HCT116 (cell line): ENCODE measurements around the gene LMBRD1. TPM values are rescaled to one million over a fixed set of nuclear protein-coding genes. Genes with fewer than 3 reads are reported as not detected.

Source experiments
- ATAC-seq: fragments of 200-7000 bp; cut with Tn5 transposase; 2 replicates; pipeline ENCODE4 v1.9.1; 2020; ENCODE audit warnings: mild to moderate bottlenecking, moderate library complexity
- BruUV-seq: library from RNA; stranded (reverse); fragments of 400-500 nt; replicated peaks from 2 replicates; lab custom pipeline; 2021; lab: Mats Ljungman, UMichigan
- CTCF ChIA-PET: fragments of 300-600 bp; sonication (Branson Sonifier 250); formaldehyde crosslinking; loops from one replicate; lab custom pipeline; 2021; ENCODE audit warnings: antibody characterized with exemption; lab: Charles Lee
- POLR2A ChIA-PET: fragments of 300-600, 350-600 bp; sonication (Branson Sonifier 250); formaldehyde crosslinking; loops from one replicate; lab custom pipeline; 2021; ENCODE audit warnings: antibody characterized with exemption; lab: Charles Lee
- RAD21 ChIA-PET, 2 experiments: fragments of 300-600 bp; sonication (Branson Sonifier 250); formaldehyde crosslinking; loops; one replicate each; lab custom pipeline; 2023; ENCODE audit warnings: low total read pairs in 2 of 2; ENCODE audit not compliant: uncharacterized antibody in 2 of 2, unreplicated experiment in 2 of 2, low non-redundant PET in 1 of 2; lab: Charles Lee
- DNase-seq: peaks from one replicate; pipeline ENCODE4 v3.0.0-alpha.2; 2010; ENCODE audit warnings: low read depth, low spot score
- H2AFZ ChIP-seq: fragments of 200-600 bp; shearing (Covaris generic), sonication (generic); 2 replicates; pipeline ENCODE4 v1.6.1; 2017; ENCODE audit warnings: low read depth, mixed run types, mixed read lengths, antibody characterized with exemption, low read length; ENCODE audit not compliant: poor library complexity, severe bottlenecking
- H3K27ac ChIP-seq: 2 replicates; pipeline ENCODE4 v1.5.1; 2012; ENCODE audit warnings: low read depth, low read length
- H3K27me3 ChIP-seq: fragments of 200-600 bp; sonication (generic); 2 replicates; pipeline ENCODE4 v1.6.1; 2016; ENCODE audit warnings: mixed run types, low read length, mixed read lengths; ENCODE audit not compliant: insufficient read depth
- H3K36me3 ChIP-seq, 2 experiments: fragments of 200-500 bp in 1 of 2; fragments of 200-600 bp in 1 of 2; sonication (Bioruptor generic) in 1 of 2; sonication (generic) in 1 of 2; 2 replicates each; pipeline versions ENCODE4 v1.5.1 to v1.6.1; 2014 to 2016; ENCODE audit warnings: low read length in 2 of 2, inconsistent platforms in 1 of 2, mixed read lengths in 1 of 2, mixed run types in 1 of 2; ENCODE audit not compliant: insufficient read depth in 2 of 2, control insufficient read depth in 1 of 2
- H3K4me1 ChIP-seq, 2 experiments: fragments of 200-600 bp in 1 of 2; sonication (generic) in 1 of 2; 2 replicates each; pipeline versions ENCODE4 v1.5.1 to v1.6.1; 2012 to 2017; ENCODE audit warnings: low read length in 2 of 2, inconsistent platforms in 1 of 2, mild to moderate bottlenecking in 1 of 2, mixed read lengths in 1 of 2, mixed run types in 1 of 2, moderate library complexity in 1 of 2; ENCODE audit not compliant: insufficient read depth in 2 of 2, control insufficient read depth in 1 of 2
- H3K4me2 ChIP-seq: fragments of 200-600 bp; sonication (generic); 2 replicates; pipeline ENCODE4 v1.6.1; 2017; ENCODE audit warnings: mixed run types, low read length, mixed read lengths
- H3K4me3 ChIP-seq, 2 experiments: fragments of 200-600 bp in 1 of 2; sonication (generic) in 1 of 2; replicated peaks in 1 of 2; 2 replicates each; pipeline ENCODE4 v1.5.1; 2011 to 2016; ENCODE audit warnings: low read length in 2 of 2, control low read depth in 1 of 2, low read depth in 1 of 2, mild to moderate bottlenecking in 1 of 2, mixed read lengths in 1 of 2, mixed run types in 1 of 2
- H3K79me2 ChIP-seq: fragments of 200-600 bp; sonication (generic); 2 replicates; pipeline ENCODE4 v1.6.1; 2017; ENCODE audit warnings: mild to moderate bottlenecking, mixed run types, low read length, moderate library complexity, mixed read lengths; ENCODE audit not compliant: insufficient read depth
- H3K9ac ChIP-seq: fragments of 200-600 bp; sonication (generic); 2 replicates; pipeline ENCODE4 v1.6.1; 2016; ENCODE audit warnings: low read length, mixed read lengths
- H3K9me2 ChIP-seq: fragments of 200-600 bp; sonication (generic), shearing (Covaris generic); 2 replicates; pipeline ENCODE4 v1.6.1; 2017; ENCODE audit warnings: mixed run types, mild to moderate bottlenecking, moderate library complexity; ENCODE audit not compliant: insufficient read depth
- H3K9me3 ChIP-seq, 2 experiments: fragments of 200-500 bp in 1 of 2; fragments of 200-600 bp in 1 of 2; sonication (Bioruptor generic) in 1 of 2; sonication (generic) in 1 of 2; 2 replicates each; pipeline ENCODE4 v1.6.1; 2014 to 2017; ENCODE audit warnings: low read length in 2 of 2, mixed read lengths in 2 of 2, inconsistent platforms in 1 of 2, low read depth in 1 of 2, mild to moderate bottlenecking in 1 of 2, mixed run types in 1 of 2, moderate library complexity in 1 of 2; ENCODE audit not compliant: control insufficient read depth in 1 of 2, insufficient read depth in 1 of 2
- H4K20me1 ChIP-seq: fragments of 200-600 bp; sonication (generic), shearing (Covaris generic); 2 replicates; pipeline ENCODE4 v1.6.1; 2017; ENCODE audit warnings: mixed run types, mild to moderate bottlenecking, moderate library complexity; ENCODE audit not compliant: insufficient read depth
- EGR1 ChIP-seq: IDR thresholded peaks from 2 replicates; pipeline ENCODE4 v1.6.1; 2012; ENCODE audit warnings: low read depth
- RAD21 ChIP-seq: IDR thresholded peaks from 2 replicates; pipeline ENCODE4 v1.6.1; 2012; ENCODE audit warnings: low read depth, mild to moderate bottlenecking
- SRF ChIP-seq: IDR thresholded peaks from 2 replicates; pipeline ENCODE4 v1.6.1; 2012; ENCODE audit warnings: low read depth
- ZFX ChIP-seq: fragments of 450-650 bp; IDR thresholded peaks from 2 replicates; pipeline ENCODE4 v1.6.1; 2017
- intact Hi-C: fragments of 100-400 bp; cut with micrococcal nuclease; formaldehyde crosslinking; loops from 2 replicates; pipeline ENCODE4 v1.10.0; 2022
- total RNA-seq: library from RNA; stranded (reverse); gene quantifications from one replicate; pipeline ENCODE4 v1.2.1, GENCODE V29; 2021; ENCODE audit not compliant: unreplicated experiment
- TF ChIP-seq, protein P1 (sequence below): IDR thresholded peaks from 2 replicates; pipeline ENCODE4 v1.6.1; 2012
- TF ChIP-seq, protein P2 (sequence below): IDR thresholded peaks from 2 replicates; pipeline ENCODE4 v1.6.1; 2012
- TF ChIP-seq, protein P3 (sequence below): IDR thresholded peaks from 2 replicates; pipeline ENCODE4 v1.6.1; 2012; ENCODE audit warnings: low read depth
- TF ChIP-seq, protein P4 (sequence below), 3 experiments: fragments of 200-600 bp in 1 of 3; sonication (generic) in 1 of 3; IDR thresholded peaks in 2 of 3; conservative IDR thresholded peaks in 1 of 3; 2 replicates each; pipeline ENCODE4 v1.5.1; 2012 to 2017; ENCODE audit warnings: low read depth in 2 of 3, low read length in 2 of 3, antibody characterized with exemption in 1 of 3, borderline replicate concordance in 1 of 3, control low read depth in 1 of 3, mild to moderate bottlenecking in 1 of 3, mixed read lengths in 1 of 3, mixed run types in 1 of 3, moderate library complexity in 1 of 3; ENCODE audit not compliant: insufficient read depth in 1 of 3

Gene LMBRD1
- total RNA-seq, 1 experiment from 2014 or later, result 11.9 TPM

DNA sequence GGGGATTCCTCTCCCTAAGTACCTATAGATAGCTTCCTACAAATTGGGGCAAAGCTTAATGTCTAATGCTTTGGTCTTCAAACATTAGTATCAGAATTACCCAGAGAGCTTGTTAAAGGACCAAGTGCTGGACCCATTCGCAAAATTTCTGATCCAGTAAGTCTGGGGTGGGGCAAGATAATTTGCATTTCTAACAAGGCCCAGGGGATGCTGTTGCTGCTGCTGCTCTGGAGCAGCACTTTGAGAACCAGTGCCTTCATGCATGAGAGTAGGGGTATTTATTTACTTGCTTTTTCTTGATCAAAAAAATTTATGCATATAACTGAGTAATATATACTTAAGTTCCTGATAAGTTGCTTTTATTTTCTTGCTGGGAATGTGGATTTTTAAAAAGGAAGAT lies 45.1 kb upstream of the LMBRD1 start (continued):
- TF ChIP-seq, protein P1, sequence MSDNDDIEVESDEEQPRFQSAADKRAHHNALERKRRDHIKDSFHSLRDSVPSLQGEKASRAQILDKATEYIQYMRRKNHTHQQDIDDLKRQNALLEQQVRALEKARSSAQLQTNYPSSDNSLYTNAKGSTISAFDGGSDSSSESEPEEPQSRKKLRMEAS, result no peak
- TF ChIP-seq SRF (no peak), RAD21 (no peak), ZFX (no peak)

DNA sequence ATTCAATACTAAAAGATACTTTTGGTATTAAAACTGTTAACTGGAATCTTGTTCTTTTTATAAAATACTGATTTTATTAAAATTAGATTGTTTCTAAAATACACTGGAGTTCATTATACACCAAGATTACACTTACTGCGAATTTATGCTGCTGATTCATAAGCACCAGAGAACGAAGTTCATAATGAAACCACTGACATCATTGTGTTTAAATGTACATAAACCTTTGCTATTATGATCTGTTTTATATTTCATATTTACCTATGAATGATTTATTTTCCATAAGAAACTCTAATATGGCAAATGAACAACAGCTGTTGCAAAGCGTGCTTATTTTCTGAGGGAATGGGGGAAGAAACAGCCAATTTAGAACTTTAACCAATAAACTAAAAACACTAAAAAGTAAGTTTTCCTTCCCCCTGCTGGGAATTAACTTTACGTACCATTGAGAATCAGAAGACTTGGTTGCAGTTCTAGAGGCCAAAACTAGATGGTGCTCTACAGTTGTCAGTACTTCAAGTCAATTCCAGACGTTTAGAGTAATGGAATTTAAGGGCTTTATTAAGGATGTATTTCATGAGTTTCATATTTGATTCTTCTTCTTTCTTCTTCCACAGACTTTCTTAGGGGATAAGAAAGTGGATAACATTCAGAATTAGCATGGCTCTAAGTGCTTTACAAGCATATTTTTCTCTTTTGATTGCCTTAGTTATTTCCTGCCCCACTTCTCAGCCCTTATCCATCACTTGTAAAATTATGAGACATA lies 38.8 kb upstream of the LMBRD1 start:
- peak overlapping the region; percentile 19 for H2AFZ ChIP-seq
- ChIA-PET POLR2A (no interaction called here), CTCF (interaction anchor here (1.6 to 1.9 kb wide), 3 partner anchors 38 to 273 kb away, joined by 4 to 6 read pairs (median 5); no protein-coding TSS in a partner anchor), RAD21 (no interaction called here)
- H3K79me2 ChIP-seq, result no peaks in the 10 kb centered on the region
- TF ChIP-seq, protein P2, sequence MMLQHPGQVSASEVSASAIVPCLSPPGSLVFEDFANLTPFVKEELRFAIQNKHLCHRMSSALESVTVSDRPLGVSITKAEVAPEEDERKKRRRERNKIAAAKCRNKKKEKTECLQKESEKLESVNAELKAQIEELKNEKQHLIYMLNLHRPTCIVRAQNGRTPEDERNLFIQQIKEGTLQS, result no peak
- TF ChIP-seq RAD21 (peak; percentile 49), EGR1 (no peak)
- TF ChIP-seq, protein P3, sequence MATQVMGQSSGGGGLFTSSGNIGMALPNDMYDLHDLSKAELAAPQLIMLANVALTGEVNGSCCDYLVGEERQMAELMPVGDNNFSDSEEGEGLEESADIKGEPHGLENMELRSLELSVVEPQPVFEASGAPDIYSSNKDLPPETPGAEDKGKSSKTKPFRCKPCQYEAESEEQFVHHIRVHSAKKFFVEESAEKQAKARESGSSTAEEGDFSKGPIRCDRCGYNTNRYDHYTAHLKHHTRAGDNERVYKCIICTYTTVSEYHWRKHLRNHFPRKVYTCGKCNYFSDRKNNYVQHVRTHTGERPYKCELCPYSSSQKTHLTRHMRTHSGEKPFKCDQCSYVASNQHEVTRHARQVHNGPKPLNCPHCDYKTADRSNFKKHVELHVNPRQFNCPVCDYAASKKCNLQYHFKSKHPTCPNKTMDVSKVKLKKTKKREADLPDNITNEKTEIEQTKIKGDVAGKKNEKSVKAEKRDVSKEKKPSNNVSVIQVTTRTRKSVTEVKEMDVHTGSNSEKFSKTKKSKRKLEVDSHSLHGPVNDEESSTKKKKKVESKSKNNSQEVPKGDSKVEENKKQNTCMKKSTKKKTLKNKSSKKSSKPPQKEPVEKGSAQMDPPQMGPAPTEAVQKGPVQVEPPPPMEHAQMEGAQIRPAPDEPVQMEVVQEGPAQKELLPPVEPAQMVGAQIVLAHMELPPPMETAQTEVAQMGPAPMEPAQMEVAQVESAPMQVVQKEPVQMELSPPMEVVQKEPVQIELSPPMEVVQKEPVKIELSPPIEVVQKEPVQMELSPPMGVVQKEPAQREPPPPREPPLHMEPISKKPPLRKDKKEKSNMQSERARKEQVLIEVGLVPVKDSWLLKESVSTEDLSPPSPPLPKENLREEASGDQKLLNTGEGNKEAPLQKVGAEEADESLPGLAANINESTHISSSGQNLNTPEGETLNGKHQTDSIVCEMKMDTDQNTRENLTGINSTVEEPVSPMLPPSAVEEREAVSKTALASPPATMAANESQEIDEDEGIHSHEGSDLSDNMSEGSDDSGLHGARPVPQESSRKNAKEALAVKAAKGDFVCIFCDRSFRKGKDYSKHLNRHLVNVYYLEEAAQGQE, result no peak
- TF ChIP-seq, protein P4, sequence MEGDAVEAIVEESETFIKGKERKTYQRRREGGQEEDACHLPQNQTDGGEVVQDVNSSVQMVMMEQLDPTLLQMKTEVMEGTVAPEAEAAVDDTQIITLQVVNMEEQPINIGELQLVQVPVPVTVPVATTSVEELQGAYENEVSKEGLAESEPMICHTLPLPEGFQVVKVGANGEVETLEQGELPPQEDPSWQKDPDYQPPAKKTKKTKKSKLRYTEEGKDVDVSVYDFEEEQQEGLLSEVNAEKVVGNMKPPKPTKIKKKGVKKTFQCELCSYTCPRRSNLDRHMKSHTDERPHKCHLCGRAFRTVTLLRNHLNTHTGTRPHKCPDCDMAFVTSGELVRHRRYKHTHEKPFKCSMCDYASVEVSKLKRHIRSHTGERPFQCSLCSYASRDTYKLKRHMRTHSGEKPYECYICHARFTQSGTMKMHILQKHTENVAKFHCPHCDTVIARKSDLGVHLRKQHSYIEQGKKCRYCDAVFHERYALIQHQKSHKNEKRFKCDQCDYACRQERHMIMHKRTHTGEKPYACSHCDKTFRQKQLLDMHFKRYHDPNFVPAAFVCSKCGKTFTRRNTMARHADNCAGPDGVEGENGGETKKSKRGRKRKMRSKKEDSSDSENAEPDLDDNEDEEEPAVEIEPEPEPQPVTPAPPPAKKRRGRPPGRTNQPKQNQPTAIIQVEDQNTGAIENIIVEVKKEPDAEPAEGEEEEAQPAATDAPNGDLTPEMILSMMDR (IDR thresholded peaks at IDR 0.05 in 2 of 3, conservative IDR thresholded peaks at IDR 0.05 in 1 of 3; ENCODE audit: borderline replicate concordance in 1 of 3, insufficient read depth in 1 of 3, low read depth in 2 of 3, low read length in 2 of 3), result peak; percentile 30 to 80 (median 75); a peak in 5 of 6 replicates
- intact Hi-C loops, result loop anchor here (5.0 to 10.0 kb wide), 2 partner anchors 272 to 329 kb away; no protein-coding TSS in a partner anchor
- no peaks in the 10 kb centered on the region for H3K9me2 ChIP-seq
- DNase-seq (peak; percentile 56), ATAC-seq (peak; percentile 81)
- H3K4me3 ChIP-seq, result no peak overlapping the region
- peak overlapping the region; percentile 18; the same call in 1 of the 2 replicates for H3K4me2 ChIP-seq
- no peak overlapping the region for H3K9ac ChIP-seq
- H3K27ac ChIP-seq, result no peak overlapping the region
- no TSS peak for BruUV-seq
- no peaks in the 10 kb centered on the region for H3K4me1 ChIP-seq
- H3K9me3 ChIP-seq, result no peaks in the 10 kb centered on the region
- no peaks in the 10 kb centered on the region for H3K36me3 ChIP-seq
- H4K20me1 ChIP-seq, result no peaks in the 10 kb centered on the region
- H3K27me3 ChIP-seq, result 0 out of 2 replicates have a peak, but pooled peaks cover 3% of the 10 kb centered on the region
